Liver (tissue), 10 donors: ENCODE data around the gene MTA2. TPM values are rescaled to one million over a fixed set of nuclear protein-coding genes. Genes with fewer than 3 reads are reported as not detected.

ENCODE experiments used
- DNase-seq: peaks from one replicate; pipeline ENCODE4 v3.0.0-alpha.2; 2017; ENCODE audit warnings: low spot score
- H3K27ac ChIP-seq, 2 donors: one replicate each; pipeline ENCODE4 v1.7.0; 2013; ENCODE audit warnings: inconsistent platforms in 2 of 2, low read length in 2 of 2, control low read depth in 1 of 2, low read depth in 1 of 2, mild to moderate bottlenecking in 1 of 2
- H3K27me3 ChIP-seq, 4 donors: one replicate each; pipeline versions ENCODE4 v1.6.1 to v1.7.0; 2013; ENCODE audit warnings: low read length in 3 of 4, inconsistent platforms in 1 of 4, mild to moderate bottlenecking in 1 of 4, moderate library complexity in 1 of 4; ENCODE audit not compliant: control insufficient read depth in 4 of 4, insufficient read depth in 4 of 4
- H3K36me3 ChIP-seq, 4 donors: one replicate each; pipeline versions ENCODE4 v1.6.1 to v1.7.0; 2013; ENCODE audit warnings: low read length in 3 of 4, mild to moderate bottlenecking in 3 of 4, low read depth in 1 of 4, moderate library complexity in 1 of 4; ENCODE audit not compliant: control insufficient read depth in 4 of 4, insufficient read depth in 3 of 4
- H3K4me1 ChIP-seq, 4 donors: one replicate each; pipeline versions ENCODE4 v1.6.1 to v1.7.0; 2013; ENCODE audit warnings: low read length in 3 of 4, mild to moderate bottlenecking in 3 of 4, moderate library complexity in 1 of 4; ENCODE audit not compliant: control insufficient read depth in 4 of 4, insufficient read depth in 4 of 4
- H3K4me3 ChIP-seq, 3 donors: one replicate each; pipeline versions ENCODE4 v1.6.1 to v1.7.0; 2013; ENCODE audit warnings: low read length in 3 of 3, control low read depth in 1 of 3, low read depth in 1 of 3, mild to moderate bottlenecking in 1 of 3
- H3K9ac ChIP-seq, 2 donors: one replicate each; pipeline ENCODE4 v1.7.0; 2013; ENCODE audit warnings: low read length in 2 of 2, mild to moderate bottlenecking in 2 of 2, moderate library complexity in 2 of 2, control low read depth in 1 of 2, low read depth in 1 of 2
- H3K9me3 ChIP-seq, 4 donors: one replicate each; pipeline versions ENCODE4 v1.6.1 to v1.7.0; 2013; ENCODE audit warnings: low read length in 3 of 4; ENCODE audit not compliant: control insufficient read depth in 4 of 4
- ATF3 ChIP-seq: IDR thresholded peaks from 2 replicates; pipeline ENCODE4 v1.6.1; 2016; ENCODE audit warnings: antibody characterized with exemption
- CTCF ChIP-seq: fragments of 150-350 bp; IDR thresholded peaks from 2 replicates; pipeline ENCODE4 v1.5.1; 2017; ENCODE audit warnings: improper control_type of control experiment, low read depth, low read length; ENCODE audit not compliant: missing input control
- EGR1 ChIP-seq, 2 donors: IDR thresholded peaks; 2 replicates each; pipeline ENCODE4 v1.6.1; 2016 to 2018; ENCODE audit warnings: antibody characterized with exemption in 2 of 2, low read depth in 2 of 2
- FOXA2 ChIP-seq: IDR thresholded peaks from 2 replicates; pipeline ENCODE4 v1.6.1; 2016; ENCODE audit warnings: antibody characterized with exemption
- HNF4A ChIP-seq, 2 donors: conservative IDR thresholded peaks; 2 replicates each; pipeline ENCODE4 v1.6.1; 2016; ENCODE audit warnings: antibody characterized with exemption in 2 of 2, mild to moderate bottlenecking in 2 of 2
- MAX ChIP-seq: IDR thresholded peaks from 2 replicates; pipeline ENCODE4 v1.6.1; 2016; ENCODE audit warnings: antibody characterized with exemption
- NR2F2 ChIP-seq: IDR thresholded peaks from 2 replicates; pipeline ENCODE4 v1.6.1; 2016; ENCODE audit warnings: antibody characterized with exemption
- REST ChIP-seq: IDR thresholded peaks from 2 replicates; pipeline ENCODE4 v1.6.1; 2016; ENCODE audit warnings: antibody characterized with exemption, mild to moderate bottlenecking
- SP1 ChIP-seq: IDR thresholded peaks from 2 replicates; pipeline ENCODE4 v1.6.1; 2018; ENCODE audit warnings: antibody characterized with exemption, mild to moderate bottlenecking
- TAF1 ChIP-seq: conservative IDR thresholded peaks from 2 replicates; pipeline ENCODE4 v1.6.1; 2016; ENCODE audit warnings: antibody characterized with exemption, mild to moderate bottlenecking
- YY1 ChIP-seq: IDR thresholded peaks from 2 replicates; pipeline ENCODE4 v1.6.1; 2016; ENCODE audit warnings: antibody characterized with exemption, mild to moderate bottlenecking
- WGBS: extraction: QIAGEN DNeasy Blood & Tissue Kit; methylation state at CpG from one replicate; pipeline ENCODE4 v1.1.7; 2013; 5-methylcytosine and 5-hydroxymethylcytosine counted together
- polyA plus RNA-seq, 2 donors: library from polyadenylated mRNA; stranded (reverse) in 1 of 2; unstranded in 1 of 2; fragments of 200-250 nt in 1 of 2; fragments of >200 nt in 1 of 2; fragmentation: Nextera tagmentation in 1 of 2; extraction: Ambion mirVana in 1 of 2; gene quantifications; one replicate each; pipeline versions ENCODE4 v1.2.1 to v1.2.3, GENCODE V29; 2013 to 2015
- small RNA-seq: library from RNA; depleted of rRNA; stranded (forward); fragments of <200 nt; gene quantifications from one replicate; pipeline ENCODE3, GENCODE V24; 2014
- total RNA-seq, 2 donors: library from RNA; depleted of rRNA; stranded (reverse); fragments of >200 nt; gene quantifications; one replicate each; pipeline ENCODE4 v1.2.3, GENCODE V29; 2014
- donor health status: healthy.
- donor health status: healthy.
- donor health status: healthy.
- donor health status: healthy.
- donor health status: healthy.

MTA2 gene
- total and polyA plus RNA-seq, 4 donors, result 4.4 to 55.3 (median 32.3) TPM

GRCh38 chr11:62543680-62544444, 57.8 kb downstream of the MTA2 start:
- H3K9ac ChIP-seq, result peak overlapping the region in 1 of 2 donors; percentile 48
- 67% methylated on average over 22 of the region's 22 CpGs for WGBS
- no peak for TF ChIP-seq TAF1
- TF ChIP-seq MAX, result no peak
- TF ChIP-seq EGR1 (IDR thresholded peaks at IDR 0.05; ENCODE audit: low read depth in 2 of 2), result no peak
- no peak for TF ChIP-seq CTCF
- no peak for TF ChIP-seq HNF4A (conservative IDR thresholded peaks at IDR 0.05)
- TF ChIP-seq YY1, result no peak
- TF ChIP-seq REST, result no peak
- no peak for TF ChIP-seq FOXA2
- TF ChIP-seq SP1, result no peak
- TF ChIP-seq NR2F2, result no peak
- no peak for TF ChIP-seq ATF3

More at GRCh38 chr11:62543680-62544444, 57.8 kb downstream of the MTA2 start:
- no peaks in the 10 kb centered on the region for H3K9me3 ChIP-seq
- H3K27ac ChIP-seq, result peak overlapping the region; percentile 72 to 94
- H3K36me3 ChIP-seq, result no peaks in the 10 kb centered on the region
- H3K4me3 ChIP-seq, result peak overlapping the region in 2 of 3 donors; percentile 79 to 91
- peaks cover 23 to 89% (median 75%) of the 10 kb centered on the region in 4 donors for H3K4me1 ChIP-seq
- no peaks in the 10 kb centered on the region for H3K27me3 ChIP-seq
- no peak for DNase-seq

Small RNA genes within 50 kb of the gene (small RNA-seq; reads per million reads assigned to genes)
- gene AP001458.1, result not detected
- not detected for gene EEF1G
- 0.11 reads per million for gene MIR6747

Other genes starting within 250 kb of the MTA2 start
- not detected for gene SCGB1A1, start 182.8 kb downstream of the MTA2 start, total RNA-seq
- gene SCGB1A1, start 182.8 kb downstream of the MTA2 start, polyA plus RNA-seq, result not detected
- gene AHNAK, start 55.1 kb downstream of the MTA2 start, total RNA-seq, result 100 to 1,000 TPM in 1 of 2 donors, 10 to 100 TPM in 1; 53.6 to 110 TPM
- 10 to 100 TPM; 22.6 to 22.7 TPM for gene AHNAK, start 55.1 kb downstream of the MTA2 start, polyA plus RNA-seq
- 100 to 1,000 TPM; 373 to 640 TPM for gene EEF1G, start 28.0 kb downstream of the MTA2 start, total RNA-seq
- gene EEF1G, start 28.0 kb downstream of the MTA2 start, polyA plus RNA-seq, result 100 to 1,000 TPM; 251 to 566 TPM
- 10 to 100 TPM in 1 of 2 donors, 1 to 10 TPM in 1; 5.6 to 12.1 TPM for gene TUT1, start 10.3 kb downstream of the MTA2 start, total RNA-seq
- gene TUT1, start 10.3 kb downstream of the MTA2 start, polyA plus RNA-seq, result 10 to 100 TPM; 15.2 to 15.8 TPM
- gene EML3, start 10.9 kb upstream of the MTA2 start, total RNA-seq, result 10 to 100 TPM in 1 of 2 donors, 1 to 10 TPM in 1; 6.0 to 17.2 TPM
- 10 to 100 TPM in 1 of 2 donors, 1 to 10 TPM in 1; 9.9 to 19.3 TPM for gene EML3, start 10.9 kb upstream of the MTA2 start, polyA plus RNA-seq
- 1 to 10 TPM in 1 of 2 donors, under 1 TPM in 1; 0.84 to 1.3 TPM for gene ROM1, start 11.4 kb upstream of the MTA2 start, total RNA-seq
- 1 to 10 TPM in 1 of 2 donors, under 1 TPM in 1; 0.86 to 3.9 TPM for gene ROM1, start 11.4 kb upstream of the MTA2 start, polyA plus RNA-seq
- gene B3GAT3, start 20.1 kb upstream of the MTA2 start, total RNA-seq, result 10 to 100 TPM; 13.1 TPM
- 10 to 100 TPM; 22.5 to 29.2 TPM for gene B3GAT3, start 20.1 kb upstream of the MTA2 start, polyA plus RNA-seq
- gene GANAB, start 44.7 kb upstream of the MTA2 start, total RNA-seq, result 100 to 1,000 TPM; 130 to 209 TPM
- gene GANAB, start 44.7 kb upstream of the MTA2 start, polyA plus RNA-seq, result 100 to 1,000 TPM in 1 of 2 donors, 10 to 100 TPM in 1; 45.2 to 166 TPM
- gene INTS5, start 51.4 kb upstream of the MTA2 start, total RNA-seq, result 10 to 100 TPM; 12.7 to 17.5 TPM
- 10 to 100 TPM in 1 of 2 donors, 1 to 10 TPM in 1; 6.5 to 14.6 TPM for gene INTS5, start 51.4 kb upstream of the MTA2 start, polyA plus RNA-seq
- gene C11orf98, start 63.3 kb upstream of the MTA2 start, total RNA-seq, result 10 to 100 TPM; 16.5 to 17.7 TPM
- gene C11orf98, start 63.3 kb upstream of the MTA2 start, polyA plus RNA-seq, result 10 to 100 TPM; 43.8 to 49.9 TPM
- gene CSKMT, start 63.4 kb upstream of the MTA2 start, total RNA-seq, result 1 to 10 TPM; 1.8 to 2.5 TPM
- 1 to 10 TPM; 2.1 to 2.4 TPM for gene CSKMT, start 63.4 kb upstream of the MTA2 start, polyA plus RNA-seq
- gene UQCC3, start 69.8 kb upstream of the MTA2 start, total RNA-seq, result 1 to 10 TPM; 2.9 to 6.3 TPM
- 10 to 100 TPM in 1 of 2 donors, 1 to 10 TPM in 1; 7.0 to 12.2 TPM for gene UQCC3, start 69.8 kb upstream of the MTA2 start, polyA plus RNA-seq
- gene LBHD1, start 70.4 kb upstream of the MTA2 start, total RNA-seq, result 1 to 10 TPM; 3.5 to 4.4 TPM
- gene LBHD1, start 70.4 kb upstream of the MTA2 start, polyA plus RNA-seq, result 1 to 10 TPM; 1.6 to 3.4 TPM
- gene UBXN1, start 77.2 kb upstream of the MTA2 start, total RNA-seq, result 10 to 100 TPM; 31.4 to 45.5 TPM
- 10 to 100 TPM; 36.8 to 45.7 TPM for gene UBXN1, start 77.2 kb upstream of the MTA2 start, polyA plus RNA-seq
- gene LRRN4CL, start 87.7 kb upstream of the MTA2 start, total RNA-seq, result under 1 TPM in 1 of 2 donors, not detected in 1; 0.08 TPM
- under 1 TPM in 1 of 2 donors, not detected in 1; 0.06 TPM for gene LRRN4CL, start 87.7 kb upstream of the MTA2 start, polyA plus RNA-seq
- 10 to 100 TPM; 15.1 to 23.0 TPM for gene BSCL2, start 105.6 kb upstream of the MTA2 start, total RNA-seq
- gene BSCL2, start 105.6 kb upstream of the MTA2 start, polyA plus RNA-seq, result 10 to 100 TPM; 34.5 to 40.0 TPM
- under 1 TPM in 1 of 2 donors, not detected in 1; 0.19 TPM for gene GNG3, start 105.8 kb upstream of the MTA2 start, total RNA-seq
- gene GNG3, start 105.8 kb upstream of the MTA2 start, polyA plus RNA-seq, result not detected
- 10 to 100 TPM; 14.0 to 17.0 TPM for gene HNRNPUL2, start 125.6 kb upstream of the MTA2 start, total RNA-seq
- 10 to 100 TPM in 1 of 2 donors, 1 to 10 TPM in 1; 1.3 to 12.0 TPM for gene HNRNPUL2, start 125.6 kb upstream of the MTA2 start, polyA plus RNA-seq
- 10 to 100 TPM; 12.0 to 16.1 TPM for gene TTC9C, start 126.6 kb upstream of the MTA2 start, total RNA-seq
- 10 to 100 TPM in 1 of 2 donors, 1 to 10 TPM in 1; 10.0 to 14.0 TPM for gene TTC9C, start 126.6 kb upstream of the MTA2 start, polyA plus RNA-seq
- gene ZBTB3, start 152.3 kb upstream of the MTA2 start, total RNA-seq, result 1 to 10 TPM; 5.9 to 6.4 TPM
- gene ZBTB3, start 152.3 kb upstream of the MTA2 start, polyA plus RNA-seq, result 1 to 10 TPM; 1.5 to 2.6 TPM
- gene POLR2G, start 159.7 kb upstream of the MTA2 start, total RNA-seq, result 10 to 100 TPM; 21.9 to 29.0 TPM
- gene POLR2G, start 159.7 kb upstream of the MTA2 start, polyA plus RNA-seq, result 10 to 100 TPM; 42.4 to 46.9 TPM
- gene TAF6L, start 169.5 kb upstream of the MTA2 start, total RNA-seq, result 10 to 100 TPM in 1 of 2 donors, 1 to 10 TPM in 1; 8.5 to 25.2 TPM
- gene TAF6L, start 169.5 kb upstream of the MTA2 start, polyA plus RNA-seq, result 10 to 100 TPM in 1 of 2 donors, 1 to 10 TPM in 1; 5.8 to 12.8 TPM
- 10 to 100 TPM; 21.1 to 28.4 TPM for gene TMEM179B, start 185.5 kb upstream of the MTA2 start, total RNA-seq
- 10 to 100 TPM; 37.0 to 81.4 TPM for gene TMEM179B, start 185.5 kb upstream of the MTA2 start, polyA plus RNA-seq
- gene TMEM223, start 190.1 kb upstream of the MTA2 start, total RNA-seq, result 10 to 100 TPM in 1 of 2 donors, 1 to 10 TPM in 1; 9.2 to 11.8 TPM
- gene TMEM223, start 190.1 kb upstream of the MTA2 start, polyA plus RNA-seq, result 10 to 100 TPM; 14.2 to 23.8 TPM
- 10 to 100 TPM; 17.3 to 38.3 TPM for gene NXF1, start 203.6 kb upstream of the MTA2 start, total RNA-seq
- gene NXF1, start 203.6 kb upstream of the MTA2 start, polyA plus RNA-seq, result 10 to 100 TPM; 30.3 to 35.1 TPM
- 10 to 100 TPM; 22.4 to 34.1 TPM for gene STX5, start 230.2 kb upstream of the MTA2 start, total RNA-seq
- 10 to 100 TPM; 13.6 to 29.8 TPM for gene STX5, start 230.2 kb upstream of the MTA2 start, polyA plus RNA-seq
- gene TEX54, start 231.0 kb upstream of the MTA2 start, total RNA-seq, result not detected
- gene TEX54, start 231.0 kb upstream of the MTA2 start, polyA plus RNA-seq, result 1 to 10 TPM in 1 of 2 donors, not detected in 1; 1.6 TPM
- 10 to 100 TPM; 17.1 to 21.5 TPM for gene WDR74, start 237.7 kb upstream of the MTA2 start, total RNA-seq
- 10 to 100 TPM; 19.6 to 22.5 TPM for gene WDR74, start 237.7 kb upstream of the MTA2 start, polyA plus RNA-seq